HT1080 (cell line): Measurements from ENCODE around the gene LDLRAD4. TPM values are rescaled to one million over a fixed set of nuclear protein-coding genes. Genes with fewer than 3 reads are reported as not detected.
"Not testable (repeated sequence)": the region's sequence is repeated elsewhere in the genome, so short reads cannot be mapped to it uniquely, and the experiment has no call there.

ENCODE experiments used
- DNase-seq: peaks from one replicate; pipeline ENCODE4 v3.0.0-alpha.2; 2015; ENCODE audit warnings: low read depth
- total RNA-seq: library from RNA; depleted of rRNA; stranded (reverse); fragments of >200 nt; shearing (Covaris generic); gene quantifications from 2 replicates; pipeline ENCODE4 v1.2.3, GENCODE V29; 2014

Gene LDLRAD4
- total RNA-seq, 1 experiment from 2014 or later = not detected

GRCh38 chr18:13583576-13584550 lies 365.3 kb downstream of the LDLRAD4 start:
- DNase-seq = no peak

- DNase-seq = no peak
Measured at GRCh38 chr18:13584825-13585224, 366.3 kb downstream of the LDLRAD4 start.

- no peak for DNase-seq
Measured at GRCh38 chr18:13585379-13586153, 367.0 kb downstream of the LDLRAD4 start.

- DNase-seq = no peak
Measured at GRCh38 chr18:13587001-13587400, 368.4 kb downstream of the LDLRAD4 start.

- DNase-seq = no peak
Measured at GRCh38 chr18:13587477-13587876, 368.9 kb downstream of the LDLRAD4 start.

- no peak for DNase-seq
Measured at GRCh38 chr18:13587937-13588336, 369.4 kb downstream of the LDLRAD4 start.

GRCh38 chr18:13589316-13589715 lies 370.8 kb downstream of the LDLRAD4 start:
- no peak for DNase-seq

GRCh38 chr18:13589943-13590342 lies 371.4 kb downstream of the LDLRAD4 start:
- DNase-seq = no peak

GRCh38 chr18:13592246-13592645 lies 373.7 kb downstream of the LDLRAD4 start:
- no peak for DNase-seq

GRCh38 chr18:13594551-13594950 lies 376.0 kb downstream of the LDLRAD4 start:
- DNase-seq = no peak

GRCh38 chr18:13597068-13597467 lies 378.5 kb downstream of the LDLRAD4 start:
- no peak for DNase-seq

- DNase-seq = no peak
Measured at GRCh38 chr18:13598591-13598990, 380.0 kb downstream of the LDLRAD4 start.

- no peak for DNase-seq
Measured at GRCh38 chr18:13599031-13599430, 380.5 kb downstream of the LDLRAD4 start.

- DNase-seq = no peak
Measured at GRCh38 chr18:13603304-13604019, 384.9 kb downstream of the LDLRAD4 start.

- no peak for DNase-seq
Measured at GRCh38 chr18:13604786-13605185, 386.2 kb downstream of the LDLRAD4 start.

GRCh38 chr18:13605477-13605876 lies 386.9 kb downstream of the LDLRAD4 start:
- no peak for DNase-seq

GRCh38 chr18:13605901-13606300 lies 387.3 kb downstream of the LDLRAD4 start:
- DNase-seq = no peak

GRCh38 chr18:13606604-13607254 lies 388.2 kb downstream of the LDLRAD4 start:
- DNase-seq = no peak

GRCh38 chr18:13608024-13608562 lies 389.5 kb downstream of the LDLRAD4 start:
- not testable (repeated sequence) for DNase-seq

- DNase-seq = no peak
Measured at GRCh38 chr18:13608791-13609532, 390.4 kb downstream of the LDLRAD4 start.
